Measurements from ENCODE around the gene KLK15.

DNA sequence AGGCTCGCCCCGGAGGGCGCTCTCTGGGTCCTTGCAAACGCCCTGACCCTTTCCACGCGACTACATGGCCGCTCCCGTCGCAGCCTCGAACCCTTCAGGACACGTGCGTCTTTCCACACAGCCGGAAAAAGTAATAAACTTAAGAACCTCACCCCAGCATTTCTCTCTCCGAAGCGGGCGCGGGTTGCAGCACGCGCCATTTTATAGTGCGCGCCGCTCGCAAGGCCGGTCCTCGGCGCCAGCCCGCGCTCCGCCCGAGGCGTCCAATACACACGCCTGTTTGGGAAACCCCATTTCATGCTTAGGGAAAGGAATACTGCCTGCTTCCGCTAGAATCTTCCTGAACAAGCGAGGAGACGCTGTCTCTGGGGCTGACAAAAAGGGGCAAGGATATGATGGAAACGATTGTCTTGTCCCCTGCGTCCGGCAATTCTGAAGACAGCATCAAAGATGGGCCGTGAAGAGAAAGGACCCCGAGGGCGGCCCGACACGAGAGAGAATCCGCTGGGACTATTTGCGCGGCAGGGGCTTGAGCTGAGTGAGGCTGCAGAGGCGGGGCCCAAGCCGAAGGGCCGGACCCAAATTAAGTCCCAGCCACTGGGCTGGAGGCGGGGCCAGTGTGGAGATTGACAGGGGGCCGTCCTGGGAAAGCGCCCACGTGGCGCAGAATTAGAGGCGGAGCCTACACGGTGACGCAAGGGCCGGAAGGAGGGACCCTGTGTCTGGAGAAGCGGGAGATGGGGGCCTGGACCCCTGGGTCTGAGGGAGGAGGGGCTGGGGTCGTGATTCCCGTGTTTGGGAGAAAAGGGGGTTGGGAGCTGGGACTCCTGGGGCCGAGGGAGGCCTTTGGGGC, 28.7 kb downstream of the KLK15 start:
- TF ChIP-seq, protein P1, sequence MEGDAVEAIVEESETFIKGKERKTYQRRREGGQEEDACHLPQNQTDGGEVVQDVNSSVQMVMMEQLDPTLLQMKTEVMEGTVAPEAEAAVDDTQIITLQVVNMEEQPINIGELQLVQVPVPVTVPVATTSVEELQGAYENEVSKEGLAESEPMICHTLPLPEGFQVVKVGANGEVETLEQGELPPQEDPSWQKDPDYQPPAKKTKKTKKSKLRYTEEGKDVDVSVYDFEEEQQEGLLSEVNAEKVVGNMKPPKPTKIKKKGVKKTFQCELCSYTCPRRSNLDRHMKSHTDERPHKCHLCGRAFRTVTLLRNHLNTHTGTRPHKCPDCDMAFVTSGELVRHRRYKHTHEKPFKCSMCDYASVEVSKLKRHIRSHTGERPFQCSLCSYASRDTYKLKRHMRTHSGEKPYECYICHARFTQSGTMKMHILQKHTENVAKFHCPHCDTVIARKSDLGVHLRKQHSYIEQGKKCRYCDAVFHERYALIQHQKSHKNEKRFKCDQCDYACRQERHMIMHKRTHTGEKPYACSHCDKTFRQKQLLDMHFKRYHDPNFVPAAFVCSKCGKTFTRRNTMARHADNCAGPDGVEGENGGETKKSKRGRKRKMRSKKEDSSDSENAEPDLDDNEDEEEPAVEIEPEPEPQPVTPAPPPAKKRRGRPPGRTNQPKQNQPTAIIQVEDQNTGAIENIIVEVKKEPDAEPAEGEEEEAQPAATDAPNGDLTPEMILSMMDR (IDR thresholded peaks at IDR 0.05): peak in 1 of 6 experiments; percentile 19
- peak in 1 of 2 donors; percentile 35 for TF ChIP-seq POLR2A (IDR thresholded peaks at IDR 0.05)
